Islet of Langerhans (tissue), 1 donor: ENCODE measurements around the gene TTYH1.
"Not testable (repeated sequence)": the region's sequence is repeated elsewhere in the genome, so short reads cannot be mapped to it uniquely, and the experiment has no call there.

Experiments used
- FAIRE-seq: peaks from one replicate; lab custom pipeline; 2011; peaks lifted over from hg19 to GRCh38; lab: Jason Lieb, UNC

Gene TTYH1

DNA sequence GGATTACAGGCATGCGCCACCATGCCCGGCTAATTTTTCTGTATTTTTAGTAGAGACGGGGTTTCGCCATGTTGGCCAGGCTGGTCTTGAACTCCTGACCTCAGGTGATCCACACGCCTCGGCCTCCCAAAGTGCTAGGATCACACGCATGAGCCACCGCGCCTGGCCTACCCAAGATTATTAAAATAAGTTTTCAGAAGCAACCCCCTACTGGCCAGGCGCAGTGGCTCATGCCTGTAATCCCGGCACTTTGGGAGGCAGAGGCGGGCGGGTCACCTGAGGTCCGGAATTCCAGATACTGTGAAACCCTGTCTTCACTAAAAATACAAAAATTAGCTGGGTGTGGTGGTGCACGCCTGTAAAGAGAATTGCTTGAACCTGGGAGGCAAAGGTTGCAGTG, 31.1 kb downstream of the TTYH1 start:
- not testable (repeated sequence) for FAIRE-seq

DNA sequence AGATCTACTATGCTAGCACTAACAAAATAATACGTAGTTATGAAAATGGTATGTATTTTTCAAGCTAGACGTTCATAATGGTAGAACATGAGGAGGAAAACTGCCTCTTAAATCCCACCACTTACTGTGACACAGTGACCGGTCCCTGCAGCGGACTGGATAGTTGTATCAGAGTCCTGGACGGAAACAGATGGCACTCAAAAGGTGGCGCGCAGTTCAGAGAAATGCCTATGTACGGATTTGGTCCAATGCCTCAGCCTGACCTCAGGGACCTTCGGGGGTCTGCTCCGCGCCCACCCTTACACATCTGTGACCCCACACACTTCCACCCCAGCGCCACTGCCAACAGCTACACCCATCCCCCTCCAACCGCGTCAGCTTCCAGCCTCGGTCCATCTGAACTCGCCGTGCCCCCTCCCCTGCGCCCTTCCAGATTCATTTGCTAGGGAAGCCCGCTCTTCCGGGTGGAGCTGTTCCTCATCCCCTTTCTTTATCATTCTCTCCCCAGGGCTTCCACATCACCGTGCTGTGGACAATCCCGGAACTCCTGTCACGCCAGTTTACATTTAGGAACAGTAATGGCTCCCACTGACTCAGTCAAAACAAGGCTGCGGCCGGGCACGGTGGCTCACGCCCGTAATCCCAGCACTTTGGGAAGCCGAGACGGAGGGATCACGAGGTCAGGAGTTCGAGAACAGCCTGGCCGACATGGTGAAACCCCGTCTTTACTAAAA, 32.9 kb downstream of the TTYH1 start:
- no peak for FAIRE-seq

DNA sequence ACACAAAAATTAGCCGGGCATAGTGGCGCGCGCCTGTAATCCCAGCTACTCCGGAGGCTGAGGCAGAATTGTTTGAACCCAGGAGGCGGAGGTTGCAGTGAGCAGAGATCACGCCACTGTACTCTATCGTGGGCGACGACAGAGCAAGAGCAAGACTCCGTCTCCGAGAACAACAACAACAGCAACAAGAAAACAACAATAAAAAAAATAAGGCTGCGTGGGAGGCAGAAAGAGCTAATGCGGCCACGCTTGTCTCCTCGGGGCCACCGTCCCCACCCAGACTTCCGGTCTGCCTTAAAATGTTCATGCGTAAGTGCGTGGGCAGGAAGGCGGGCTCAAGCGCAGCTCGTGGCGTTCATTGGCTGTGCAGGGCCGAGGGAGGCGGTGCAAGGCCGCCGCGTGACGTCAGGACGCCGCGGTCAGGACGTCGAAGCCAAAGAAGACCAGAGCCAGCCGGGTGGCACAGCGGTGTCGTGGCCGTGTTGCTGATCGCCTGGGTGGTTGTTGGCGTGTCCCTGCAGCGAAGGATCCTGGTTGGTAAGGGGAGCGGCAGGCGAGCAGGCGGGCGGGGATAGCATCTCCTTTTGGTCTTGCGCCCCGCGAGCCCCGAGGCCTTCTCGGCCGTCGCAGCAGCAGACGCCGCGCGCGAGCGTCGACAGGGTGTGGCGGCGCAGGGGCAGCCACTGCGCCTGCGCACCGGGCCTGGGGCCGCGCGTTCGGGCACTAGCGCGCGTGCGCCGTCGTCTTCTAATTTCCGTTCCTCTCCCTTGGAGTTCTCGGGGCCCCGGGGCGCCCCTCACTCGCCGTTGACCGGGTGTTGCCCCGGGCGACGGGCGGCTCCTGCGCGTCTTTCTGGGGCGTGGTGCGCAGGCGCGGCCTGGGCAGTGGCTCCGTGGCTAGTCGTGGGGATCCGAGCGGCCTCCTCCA, 33.8 kb downstream of the TTYH1 start, which contains the start of gene LENG8:
Gene LENG8, plus strand, starts transcription at position 426 of the 927 bp plus-strand sequence. CDS start 2,146 bp downstream, outside the sequence.
- FAIRE-seq, result no peak

DNA sequence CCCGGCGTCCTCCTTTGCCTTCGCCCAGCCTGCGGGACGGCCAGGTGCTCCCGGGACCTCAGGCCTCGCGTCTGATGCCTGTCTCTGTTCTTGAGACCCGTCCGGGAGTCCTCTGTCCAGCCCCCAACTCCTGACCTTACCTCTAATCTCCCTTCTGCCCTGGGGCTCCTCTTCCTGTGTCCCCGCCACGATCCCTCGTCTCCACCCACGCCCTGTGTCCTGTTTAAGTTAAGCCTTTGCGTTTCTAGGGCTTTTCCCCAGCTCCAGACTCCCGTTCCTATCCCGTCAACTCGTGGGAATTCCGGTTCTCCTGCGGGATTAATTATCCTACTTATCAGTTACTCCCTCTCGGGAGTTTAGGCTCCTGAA, 34.4 kb downstream of the TTYH1 start:
- no peak for FAIRE-seq

DNA sequence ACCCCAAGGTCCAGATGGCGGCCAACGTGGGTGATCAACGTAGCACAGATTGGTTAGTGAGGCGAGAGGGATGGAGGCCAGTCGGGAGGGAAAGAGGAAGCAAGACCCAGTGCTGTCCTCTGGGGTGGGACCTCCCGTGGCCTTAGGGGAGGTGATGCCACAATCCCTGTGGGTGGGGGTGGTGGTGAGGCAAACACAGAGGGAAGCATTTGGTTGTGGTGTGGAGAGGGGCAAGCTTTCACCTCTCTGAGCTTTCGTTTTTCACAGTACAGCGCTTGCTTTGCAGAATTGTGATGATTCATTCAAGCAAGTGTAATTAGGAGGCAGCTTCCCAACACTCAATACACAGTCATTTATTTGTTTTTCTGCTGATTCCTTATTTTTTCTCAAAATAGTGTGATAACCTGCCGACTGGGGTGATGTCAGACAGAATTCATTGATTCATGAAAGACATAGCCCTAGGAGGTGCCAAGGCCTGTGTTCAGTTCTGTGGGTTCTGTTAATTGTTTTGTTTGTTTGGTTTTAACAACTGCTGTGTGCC, 36.1 kb downstream of the TTYH1 start:
- FAIRE-seq, result peak; percentile 98

DNA sequence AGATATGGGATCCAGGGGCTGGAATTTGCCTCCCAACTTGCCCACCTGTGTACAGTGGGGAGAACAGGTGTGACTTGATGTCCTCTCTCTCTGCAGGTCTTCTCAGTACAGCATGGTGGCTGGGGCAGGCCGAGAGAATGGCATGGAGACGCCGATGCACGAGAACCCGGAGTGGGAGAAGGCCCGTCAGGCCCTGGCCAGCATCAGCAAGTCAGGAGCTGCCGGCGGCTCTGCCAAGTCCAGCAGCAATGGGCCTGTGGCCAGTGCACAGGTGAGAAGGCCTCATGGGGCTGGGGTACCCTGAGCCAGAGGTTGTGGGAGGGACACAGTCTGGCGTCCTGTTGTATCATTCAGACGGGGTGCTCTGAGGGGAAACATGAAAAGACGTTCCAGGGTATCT, 36.7 kb downstream of the TTYH1 start:
- no peak for FAIRE-seq

DNA sequence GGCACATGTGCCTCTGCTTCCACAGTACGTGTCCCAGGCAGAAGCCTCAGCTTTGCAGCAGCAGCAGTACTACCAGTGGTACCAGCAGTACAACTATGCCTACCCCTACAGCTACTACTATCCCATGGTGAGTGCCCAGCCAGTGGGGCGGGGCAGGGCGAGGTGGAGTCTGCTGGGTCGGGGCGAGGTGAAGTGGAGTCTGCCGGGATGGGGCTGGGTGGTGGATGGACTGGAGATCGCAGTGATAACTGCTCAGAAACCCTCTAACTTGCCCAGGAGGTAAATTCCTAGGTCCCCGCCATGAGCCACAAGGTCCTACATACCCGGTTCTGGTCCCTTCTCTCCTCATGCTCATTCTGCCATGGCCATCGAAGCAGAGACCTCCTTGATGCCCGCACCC, 37.4 kb downstream of the TTYH1 start:
- FAIRE-seq, result no peak

DNA sequence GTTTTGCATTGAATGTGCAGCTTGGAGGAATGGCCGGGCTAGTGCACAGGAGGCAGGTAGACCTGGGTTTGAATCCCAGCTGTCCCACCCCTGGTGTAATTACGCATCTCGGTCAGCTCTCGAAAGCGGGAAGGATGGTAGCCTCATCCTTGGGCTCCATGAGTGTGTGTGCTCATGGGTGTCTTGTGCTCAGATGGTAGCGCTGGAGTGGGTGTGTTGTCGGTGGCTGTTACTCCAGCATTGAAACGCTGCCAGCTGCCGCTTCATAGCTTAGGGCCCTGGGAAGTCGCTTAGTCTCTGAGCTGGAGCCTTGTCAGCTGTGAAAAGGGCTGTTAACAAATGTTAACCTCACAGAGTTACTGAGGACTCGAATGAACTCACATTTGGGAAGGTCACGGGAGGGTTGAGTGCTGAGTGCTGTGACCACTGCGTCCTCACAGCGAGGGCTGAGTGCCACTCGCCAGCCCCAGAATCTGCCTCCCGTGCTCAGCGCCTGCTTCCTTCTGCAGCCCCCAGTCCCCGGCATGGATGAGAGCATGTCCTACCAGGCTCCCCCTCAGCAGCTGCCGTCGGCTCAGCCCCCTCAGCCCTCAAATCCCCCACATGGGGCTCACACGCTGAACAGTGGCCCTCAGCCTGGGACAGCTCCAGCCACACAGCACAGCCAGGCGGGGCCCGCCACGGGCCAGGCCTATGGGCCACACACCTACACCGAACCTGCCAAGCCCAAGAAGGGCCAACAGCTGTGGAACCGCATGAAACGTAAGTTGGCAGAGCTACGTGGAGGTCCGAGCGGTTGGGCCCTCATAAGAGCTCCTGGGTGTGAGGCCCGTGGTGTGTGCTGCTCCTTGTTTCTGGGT, 38.9 kb downstream of the TTYH1 start:
- FAIRE-seq, result no peak

DNA sequence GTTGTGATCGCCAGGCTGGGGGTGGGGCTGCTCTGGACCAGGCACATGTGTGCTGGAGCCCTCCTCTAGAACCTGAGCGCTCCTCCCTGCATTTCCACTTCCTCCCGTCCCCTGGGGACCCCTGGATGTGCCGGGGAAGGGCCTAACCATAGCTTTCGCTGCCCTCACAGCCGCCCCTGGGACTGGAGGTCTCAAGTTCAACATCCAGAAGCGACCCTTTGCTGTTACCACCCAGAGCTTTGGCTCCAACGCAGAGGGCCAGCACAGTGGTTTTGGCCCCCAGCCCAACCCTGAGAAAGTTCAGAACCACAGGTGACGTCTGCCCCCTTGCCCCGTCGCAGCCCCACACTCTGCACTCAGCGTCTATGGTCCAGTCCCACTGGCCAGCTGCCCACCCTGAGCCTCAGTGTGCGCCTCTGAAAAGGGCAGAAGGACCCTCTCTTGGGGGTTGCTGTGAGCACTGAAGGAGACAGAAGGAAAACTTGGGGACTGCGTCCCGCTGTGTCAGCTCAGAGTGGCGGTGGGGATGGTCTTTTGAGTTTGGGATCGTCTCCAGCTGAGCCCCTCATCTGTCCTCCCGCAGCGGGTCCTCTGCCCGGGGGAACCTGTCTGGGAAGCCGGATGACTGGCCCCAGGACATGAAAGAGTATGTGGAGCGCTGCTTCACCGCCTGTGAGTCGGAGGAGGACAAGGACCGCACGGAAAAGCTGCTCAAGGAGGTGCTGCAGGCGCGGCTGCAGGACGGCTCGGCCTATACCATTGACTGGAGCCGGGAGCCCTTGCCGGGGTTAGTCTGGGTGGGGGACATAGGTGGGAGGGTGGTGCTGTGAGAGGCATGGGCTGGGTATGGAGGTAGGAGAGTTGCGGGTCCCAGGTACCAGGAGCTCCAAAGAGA, 39.8 kb downstream of the TTYH1 start:
- no peak for FAIRE-seq

DNA sequence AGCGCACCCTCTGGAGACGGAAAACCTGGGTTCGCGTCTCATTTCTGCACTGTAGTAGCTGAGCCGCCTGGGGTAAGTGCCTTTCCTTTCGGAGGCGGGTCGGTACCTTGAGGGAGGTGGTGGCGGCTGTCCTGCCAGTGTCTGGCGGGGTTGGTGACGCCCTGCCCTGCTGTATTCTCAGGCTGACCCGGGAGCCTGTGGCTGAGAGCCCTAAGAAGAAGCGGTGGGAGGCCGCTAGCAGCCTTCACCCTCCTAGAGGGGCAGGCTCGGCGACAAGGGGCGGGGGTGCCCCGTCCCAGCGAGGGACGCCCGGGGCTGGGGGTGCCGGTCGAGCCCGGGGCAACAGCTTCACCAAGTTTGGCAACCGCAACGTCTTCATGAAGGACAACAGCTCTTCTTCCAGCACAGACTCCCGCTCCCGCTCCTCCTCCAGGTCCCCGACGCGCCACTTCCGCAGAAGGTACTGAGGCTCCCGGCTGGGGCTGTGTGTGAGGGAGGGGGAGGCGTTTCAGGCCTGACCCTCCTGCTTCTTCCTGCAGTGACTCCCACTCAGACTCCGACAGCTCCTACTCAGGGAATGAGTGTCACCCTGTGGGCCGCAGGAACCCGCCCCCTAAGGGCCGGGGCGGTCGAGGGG, 40.6 kb downstream of the TTYH1 start:
- no peak for FAIRE-seq

DNA sequence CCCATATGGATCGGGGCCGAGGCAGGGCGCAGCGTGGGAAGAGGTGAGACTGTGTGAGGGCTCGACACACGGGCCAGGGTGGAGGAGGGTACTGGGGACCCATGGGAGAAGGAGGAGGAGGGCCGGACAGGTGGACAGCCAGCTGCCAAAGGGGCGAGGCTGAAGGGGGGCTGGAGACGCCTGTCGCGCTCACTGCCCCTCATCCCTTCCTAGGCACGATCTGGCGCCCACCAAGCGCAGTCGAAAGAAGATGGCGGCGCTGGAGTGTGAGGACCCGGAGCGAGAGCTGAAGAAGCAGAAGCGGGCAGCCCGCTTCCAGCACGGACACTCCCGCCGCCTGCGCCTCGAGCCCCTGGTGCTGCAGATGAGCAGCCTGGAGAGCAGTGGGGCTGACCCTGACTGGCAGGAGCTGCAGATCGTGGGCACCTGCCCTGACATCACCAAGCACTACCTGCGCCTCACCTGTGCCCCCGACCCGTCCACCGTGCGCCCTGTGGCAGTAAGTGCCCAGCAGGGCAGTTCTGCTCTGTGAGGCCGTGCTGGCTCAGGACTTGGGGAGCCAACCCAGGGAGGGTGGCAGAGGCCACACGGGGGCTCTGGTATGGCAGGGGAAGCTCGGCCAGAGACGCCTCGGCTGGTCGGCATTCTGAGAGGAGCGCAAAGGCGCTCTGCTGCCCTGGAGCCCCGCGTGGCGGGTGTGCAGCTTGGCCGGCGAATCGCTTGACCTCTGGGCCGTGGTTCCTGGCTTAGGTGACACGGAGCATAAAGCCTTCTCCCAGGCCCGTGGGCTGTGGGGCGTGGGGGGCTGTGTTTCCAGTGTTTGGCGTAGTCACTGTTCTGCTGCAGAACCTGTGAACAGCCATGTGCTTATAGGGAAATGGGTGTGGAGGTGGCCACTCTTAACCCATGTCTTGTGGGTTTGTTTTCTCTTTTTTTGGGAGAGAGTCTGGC, 41.4 kb downstream of the TTYH1 start:
- no peak for FAIRE-seq

DNA sequence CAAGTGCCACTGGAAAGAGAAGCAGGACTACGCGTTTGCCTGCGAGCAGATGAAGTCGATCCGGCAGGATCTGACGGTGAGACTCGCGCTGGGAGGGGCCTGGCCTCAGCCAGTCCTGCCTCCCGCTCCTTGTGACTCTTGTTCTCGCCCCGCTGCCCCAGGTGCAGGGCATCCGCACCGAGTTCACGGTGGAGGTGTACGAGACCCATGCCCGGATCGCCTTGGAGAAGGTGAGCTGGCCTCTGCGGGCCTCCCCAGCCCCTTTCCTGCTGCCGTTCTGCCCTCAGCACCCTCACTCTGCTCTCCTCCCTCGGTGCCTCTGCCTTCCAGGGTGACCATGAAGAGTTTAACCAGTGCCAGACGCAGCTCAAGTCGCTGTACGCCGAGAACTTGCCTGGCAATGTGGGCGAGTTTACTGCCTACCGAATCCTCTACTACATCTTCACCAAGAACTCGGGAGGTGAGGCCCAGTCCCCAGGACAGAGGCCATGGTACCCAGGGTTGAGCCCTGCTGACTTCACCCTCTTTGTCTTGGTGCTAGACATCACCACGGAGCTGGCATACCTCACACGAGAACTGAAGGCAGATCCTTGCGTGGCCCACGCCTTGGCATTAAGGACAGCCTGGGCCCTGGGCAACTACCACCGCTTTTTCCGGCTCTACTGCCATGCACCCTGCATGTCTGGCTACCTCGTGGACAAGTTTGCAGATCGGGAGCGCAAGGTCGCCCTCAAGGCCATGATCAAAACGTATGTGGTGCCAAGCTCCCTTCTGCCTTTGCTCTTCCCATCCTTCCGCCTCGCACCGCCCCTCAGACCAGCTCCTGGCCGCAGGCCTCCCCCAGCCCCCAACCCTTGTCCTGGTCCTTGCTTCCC, 42.7 kb downstream of the TTYH1 start:
- FAIRE-seq, result no peak

DNA sequence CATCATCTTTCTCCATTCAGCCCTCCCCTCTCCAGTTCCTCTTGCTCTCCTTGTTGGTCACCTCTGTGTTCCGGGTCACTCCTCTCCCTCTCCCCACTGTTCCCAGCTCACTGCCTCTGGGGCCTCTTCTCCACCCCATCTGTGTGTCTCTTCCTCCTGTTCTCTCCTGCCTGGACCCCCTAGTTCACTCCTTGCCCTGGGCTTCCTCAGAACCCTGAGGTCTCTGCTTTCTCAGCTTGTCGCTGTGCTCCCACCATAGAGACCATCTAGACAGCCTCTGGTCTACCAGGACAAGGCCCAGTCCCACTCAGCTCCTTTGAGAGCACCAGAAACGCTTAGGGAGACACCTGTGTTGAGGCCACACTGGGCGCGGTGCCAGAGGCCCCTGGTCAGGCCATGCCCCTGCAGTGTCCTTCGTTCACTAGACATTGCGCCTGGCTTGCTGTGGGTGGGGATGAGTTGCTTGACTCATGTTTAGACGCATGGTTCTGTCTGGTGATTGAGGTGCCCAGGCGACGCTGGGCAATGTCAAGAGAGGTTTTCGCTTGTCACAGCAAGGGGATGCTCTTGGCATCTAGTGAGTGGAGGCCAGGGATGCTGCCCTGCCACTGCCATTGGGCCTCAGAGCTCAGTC, 43.5 kb downstream of the TTYH1 start:
- no peak for FAIRE-seq

DNA sequence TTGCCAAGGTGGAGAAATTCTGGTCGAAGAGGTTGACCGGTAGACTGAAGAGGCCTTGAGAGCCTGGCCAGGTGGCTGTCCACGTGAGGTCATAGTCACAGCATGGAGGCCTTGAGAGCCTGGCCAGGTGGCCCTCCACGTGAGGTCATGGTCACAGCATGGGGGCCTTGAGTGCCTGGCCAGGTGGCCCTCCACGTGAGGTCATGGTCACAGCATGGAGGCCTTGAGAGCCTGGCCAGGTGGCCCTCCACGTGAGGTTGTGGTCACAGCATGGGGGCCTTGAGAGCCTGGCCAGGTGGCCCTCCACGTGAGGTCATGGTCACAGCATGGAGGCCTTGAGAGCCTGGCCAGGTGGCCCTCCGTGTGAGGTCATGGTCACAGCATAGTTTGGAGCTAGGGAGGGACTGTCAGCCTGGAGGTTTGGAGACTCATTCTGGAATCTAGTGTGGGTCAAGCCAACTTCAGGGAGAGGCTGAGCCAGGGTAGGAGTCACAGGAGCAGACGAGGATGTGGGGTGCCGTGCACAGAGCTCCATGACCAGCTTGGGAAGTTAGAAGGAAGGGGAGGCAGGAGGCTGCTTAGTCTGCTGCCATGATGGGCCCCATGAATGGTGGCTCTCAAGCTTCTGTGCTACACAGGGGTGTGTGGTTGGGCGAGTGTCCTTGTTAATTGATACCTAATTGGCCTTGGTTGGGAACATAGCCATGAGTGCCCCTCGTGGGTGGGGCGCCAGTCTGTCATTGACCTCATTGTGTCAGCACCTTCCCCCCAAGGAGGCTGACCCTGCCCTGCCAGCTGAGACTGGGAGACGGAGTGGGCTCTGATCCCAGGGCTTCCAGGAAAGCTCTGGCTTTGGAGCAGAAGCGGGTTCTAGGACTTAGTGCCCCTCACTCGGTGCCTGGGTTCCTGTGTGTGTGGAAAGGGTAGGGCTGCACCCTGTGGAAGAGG, 44.3 kb downstream of the TTYH1 start:
- FAIRE-seq, result no peak

DNA sequence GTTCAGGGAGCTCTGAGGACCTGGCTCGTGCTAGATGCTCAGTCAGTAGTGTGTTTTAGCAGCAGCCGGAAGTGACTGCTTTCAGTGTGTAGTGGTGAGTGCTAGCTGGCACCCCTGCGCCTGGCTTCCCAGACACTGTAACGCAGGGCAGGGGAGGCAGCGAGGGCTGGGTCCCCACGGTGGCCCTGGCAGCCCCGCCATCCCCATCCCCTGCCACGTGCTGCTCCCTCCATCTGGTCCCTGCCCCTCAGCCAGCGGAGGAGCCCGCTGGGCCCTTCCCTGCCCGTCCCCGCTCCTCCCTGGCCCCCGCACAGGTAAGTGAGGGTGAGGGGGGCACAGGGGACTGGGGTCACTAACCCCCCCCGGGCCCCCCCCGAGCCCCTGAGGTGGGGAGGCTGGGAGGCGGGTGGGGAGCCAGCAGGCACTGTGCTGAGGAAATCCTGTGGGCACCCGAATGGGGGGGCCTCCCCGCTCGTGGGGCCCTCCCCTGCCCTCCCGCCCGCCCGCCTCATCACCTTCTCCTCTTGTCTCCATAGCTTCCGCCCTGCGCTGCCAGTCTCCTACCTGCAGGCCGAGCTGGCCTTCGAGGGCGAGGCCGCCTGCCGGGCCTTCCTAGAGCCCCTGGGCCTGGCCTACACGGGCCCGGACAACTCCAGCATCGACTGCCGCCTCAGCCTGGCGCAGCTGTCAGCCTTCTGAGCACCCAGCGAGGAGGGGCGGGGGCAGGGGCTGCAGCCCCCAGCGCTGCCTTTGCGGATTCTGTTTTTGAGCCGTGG, 45.2 kb downstream of the TTYH1 start:
- FAIRE-seq, result no peak

DNA sequence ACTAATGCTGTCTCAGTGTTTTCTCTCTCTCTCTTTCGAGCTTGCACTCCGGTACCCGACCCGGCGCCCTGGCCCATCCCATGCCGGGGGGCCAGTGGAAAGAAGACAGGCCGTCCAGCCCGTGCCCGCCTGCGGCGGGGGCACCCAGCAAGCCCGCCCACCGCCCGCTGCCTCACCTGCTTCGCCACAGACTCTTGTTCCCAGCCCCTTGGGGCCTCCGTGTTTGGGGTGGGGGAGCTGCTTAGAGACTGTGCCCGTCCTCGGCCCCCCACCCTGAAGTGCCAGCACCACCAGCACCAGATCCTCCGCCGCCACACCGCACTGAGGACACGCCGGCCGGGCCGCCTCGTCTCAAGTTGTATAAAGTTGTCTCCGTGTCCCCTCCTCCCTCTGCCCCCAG, 45.9 kb downstream of the TTYH1 start:
- no peak for FAIRE-seq
